ENCODE data around the gene PCNX1.
"Not testable (repeated sequence)": the region's sequence is repeated elsewhere in the genome, so short reads cannot be mapped to it uniquely, and the experiment has no call there.

PCNX1 gene

DNA sequence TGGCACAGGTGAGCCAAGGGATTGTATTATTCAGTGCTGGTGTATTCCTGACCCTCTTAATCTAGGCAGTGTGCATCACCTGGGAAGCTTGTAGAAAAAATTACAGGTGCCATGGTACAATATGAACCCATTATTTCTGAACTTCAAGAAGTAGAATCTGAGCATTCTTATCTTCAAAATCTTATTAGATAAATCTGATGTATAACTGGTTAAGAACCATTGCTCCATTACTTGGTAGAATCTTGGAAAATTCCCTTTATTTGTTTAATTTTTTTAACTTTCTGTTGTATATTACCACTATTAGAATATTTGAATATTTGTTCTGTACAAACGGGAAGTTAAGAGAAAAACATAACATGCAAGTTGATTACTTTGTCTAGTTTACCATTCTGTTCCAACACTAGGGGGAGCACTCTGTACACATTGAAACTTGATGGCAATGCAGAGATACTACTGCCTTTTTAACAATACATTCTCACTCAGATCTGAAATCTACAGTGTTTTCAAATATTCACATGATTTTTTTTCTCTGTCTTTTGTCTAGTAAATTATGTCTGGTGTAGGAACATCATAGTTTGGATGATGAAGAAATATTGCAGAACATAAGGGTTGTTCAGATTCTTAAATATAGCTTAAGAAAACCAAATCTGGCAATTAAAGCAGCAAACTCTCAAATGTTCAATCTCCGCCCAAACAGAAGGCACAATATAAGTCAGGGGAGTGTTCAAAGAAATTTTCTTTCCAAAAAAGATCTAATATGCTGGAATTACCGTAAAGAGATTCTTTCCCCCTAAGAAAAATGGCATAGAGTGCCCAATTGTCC is 196.6 kb downstream of the PCNX1 start:
- DNase-seq, result no peak

DNA sequence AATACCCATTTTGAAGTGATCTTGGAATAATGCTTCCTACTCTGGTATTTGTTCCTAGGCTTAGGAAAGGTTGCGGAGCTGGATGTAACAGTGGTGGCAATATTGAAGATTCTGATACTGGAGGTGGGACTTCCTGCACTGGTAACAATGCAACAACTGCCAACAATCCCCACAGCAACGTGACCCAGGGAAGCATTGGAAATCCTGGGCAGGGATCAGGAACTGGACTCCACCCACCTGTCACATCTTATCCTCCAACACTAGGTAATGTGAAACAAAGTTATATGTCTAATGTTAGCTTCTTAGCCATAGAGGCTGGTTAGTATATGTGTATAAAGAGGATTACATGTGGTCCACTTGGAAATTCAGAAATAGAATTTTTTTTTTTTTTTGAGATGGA is 197.9 kb downstream of the PCNX1 start:
- DNase-seq, result no peak

DNA sequence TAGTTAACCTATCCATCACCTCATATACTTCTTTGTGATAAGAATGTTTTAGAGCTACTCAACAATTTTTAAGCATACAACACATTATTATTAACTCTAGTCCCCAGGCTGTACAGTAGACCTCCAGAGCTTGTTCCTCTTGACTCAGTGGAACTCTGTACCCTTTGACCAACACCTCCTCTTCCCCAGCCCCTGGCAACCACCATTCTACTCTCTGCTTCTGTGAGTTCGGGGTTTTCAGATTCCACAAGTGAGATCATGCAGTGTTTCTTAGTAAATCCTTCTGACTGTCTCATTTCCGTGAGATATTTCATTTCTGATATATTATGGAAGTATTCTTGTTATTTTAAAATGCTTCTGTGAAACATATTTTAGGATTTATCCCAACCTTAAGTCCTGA is 200.7 kb downstream of the PCNX1 start:
- no peak for DNase-seq

DNA sequence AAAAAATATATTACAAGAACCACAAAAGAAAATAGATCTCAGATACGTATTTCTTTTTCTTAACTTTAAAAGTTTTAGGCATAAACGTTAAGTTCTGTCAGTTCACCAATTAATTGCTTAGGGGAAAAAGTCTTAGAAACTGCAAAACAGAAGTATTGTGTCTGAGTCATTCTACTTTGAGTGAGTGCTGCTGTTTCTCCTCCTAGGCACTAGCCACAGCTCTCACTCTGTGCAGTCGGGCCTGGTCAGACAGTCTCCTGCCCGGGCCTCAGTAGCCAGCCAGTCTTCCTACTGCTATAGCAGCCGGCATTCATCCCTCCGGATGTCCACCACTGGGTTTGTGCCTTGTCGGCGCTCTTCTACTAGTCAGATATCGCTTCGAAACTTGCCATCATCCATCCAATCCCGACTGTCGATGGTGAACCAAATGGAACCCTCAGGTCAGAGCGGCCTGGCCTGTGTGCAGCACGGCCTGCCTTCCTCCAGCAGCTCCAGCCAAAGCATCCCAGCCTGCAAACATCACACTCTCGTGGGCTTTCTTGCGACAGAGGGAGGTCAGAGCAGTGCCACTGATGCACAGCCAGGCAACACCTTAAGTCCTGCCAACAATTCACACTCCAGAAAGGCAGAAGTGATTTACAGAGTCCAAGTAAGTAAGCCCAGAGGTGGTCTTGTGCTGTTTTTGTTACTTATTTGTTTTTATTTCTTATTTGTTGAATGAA is 201.3 kb downstream of the PCNX1 start:
- DNase-seq, result no peak

DNA sequence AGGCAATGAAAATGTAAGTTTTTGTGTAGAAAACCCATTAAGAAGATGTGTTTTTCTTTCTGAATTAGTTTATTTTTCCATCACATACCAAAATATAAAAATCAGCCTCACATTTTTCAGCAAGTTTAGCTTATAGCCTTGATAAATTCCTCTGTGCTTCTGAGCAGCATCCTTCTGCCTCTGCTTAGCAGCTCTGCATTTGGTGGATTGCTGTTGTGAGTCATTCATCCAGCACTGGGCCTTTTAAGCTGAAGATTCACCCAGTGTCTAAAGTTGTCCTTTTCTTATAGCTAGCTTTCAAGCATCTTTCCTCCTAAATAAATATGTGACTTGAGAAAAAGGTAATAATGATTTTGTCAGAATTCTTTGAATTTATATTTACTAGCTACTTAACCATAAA is 206.1 kb downstream of the PCNX1 start:
- no peak for DNase-seq

DNA sequence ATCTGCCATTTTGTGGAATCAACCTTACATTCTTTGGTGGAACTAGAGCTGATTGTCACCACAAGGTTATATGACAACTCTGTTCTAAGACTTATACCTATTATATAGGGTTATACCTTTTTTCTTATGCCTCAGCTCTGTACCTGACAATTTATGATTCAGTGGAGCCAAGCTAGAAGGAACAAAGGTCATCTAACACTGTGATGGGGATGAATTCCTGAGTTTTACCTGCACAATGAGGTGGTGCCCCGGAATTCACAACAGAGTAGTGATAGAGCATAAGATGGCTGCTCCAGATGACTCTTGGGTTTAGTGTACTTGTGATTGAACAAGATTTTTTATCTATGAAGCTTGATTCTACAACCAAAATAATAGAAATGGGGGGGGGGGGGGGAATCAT is 207.3 kb downstream of the PCNX1 start:
- DNase-seq, result no peak

DNA sequence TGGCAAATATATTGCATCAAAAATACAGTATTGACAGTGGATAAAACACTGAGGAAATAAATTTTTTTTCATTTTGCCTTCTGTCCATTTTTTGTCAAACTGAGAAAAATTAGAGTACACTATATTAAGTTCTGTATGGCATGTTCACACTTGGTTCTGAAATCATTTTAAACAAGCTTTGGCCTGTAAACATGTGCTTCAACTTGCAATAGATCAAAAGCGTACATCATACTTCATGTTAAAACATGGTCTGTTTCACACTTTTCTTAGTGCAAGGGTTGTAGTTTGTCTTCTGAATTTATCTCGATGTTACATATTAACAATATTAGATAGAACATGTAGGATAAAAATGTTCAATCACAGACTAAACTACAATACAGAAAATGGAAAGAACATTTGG is 208.0 kb downstream of the PCNX1 start:
- DNase-seq, result no peak

DNA sequence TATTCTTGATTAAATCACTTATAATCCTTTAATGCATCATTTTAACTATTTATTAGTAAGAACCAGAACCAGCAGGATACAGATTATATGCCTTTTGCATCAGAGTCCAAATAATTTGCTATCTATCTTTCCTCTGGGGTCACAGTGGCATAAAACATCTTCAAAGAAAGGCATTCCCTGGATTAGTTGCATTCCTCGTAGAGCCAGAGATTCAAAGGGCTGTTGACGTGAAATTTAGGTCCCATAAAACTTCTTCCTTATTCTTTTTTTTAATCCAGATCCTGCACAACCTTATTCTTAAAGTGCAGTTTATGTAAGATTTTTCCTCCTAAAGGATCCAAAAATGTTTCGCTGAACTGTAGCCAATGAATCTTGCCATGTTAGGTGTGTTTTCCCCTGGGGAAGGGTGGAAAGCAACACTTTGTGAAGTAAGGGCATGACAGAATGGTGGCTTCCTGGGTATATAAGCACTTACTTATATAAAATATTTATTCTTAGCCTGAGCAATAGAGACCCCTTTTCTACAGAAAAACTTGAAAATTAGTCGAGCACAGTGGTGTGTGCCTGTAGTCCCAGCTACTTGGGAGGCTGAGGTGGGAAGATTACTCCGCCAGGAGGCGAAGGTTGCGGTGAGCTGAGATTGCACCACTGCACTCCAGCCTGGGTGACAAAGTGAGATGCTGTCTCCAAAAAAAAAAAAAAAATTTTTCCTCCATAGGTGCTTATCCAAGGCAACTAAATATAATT is 208.7 kb downstream of the PCNX1 start:
- DNase-seq, result no peak

DNA sequence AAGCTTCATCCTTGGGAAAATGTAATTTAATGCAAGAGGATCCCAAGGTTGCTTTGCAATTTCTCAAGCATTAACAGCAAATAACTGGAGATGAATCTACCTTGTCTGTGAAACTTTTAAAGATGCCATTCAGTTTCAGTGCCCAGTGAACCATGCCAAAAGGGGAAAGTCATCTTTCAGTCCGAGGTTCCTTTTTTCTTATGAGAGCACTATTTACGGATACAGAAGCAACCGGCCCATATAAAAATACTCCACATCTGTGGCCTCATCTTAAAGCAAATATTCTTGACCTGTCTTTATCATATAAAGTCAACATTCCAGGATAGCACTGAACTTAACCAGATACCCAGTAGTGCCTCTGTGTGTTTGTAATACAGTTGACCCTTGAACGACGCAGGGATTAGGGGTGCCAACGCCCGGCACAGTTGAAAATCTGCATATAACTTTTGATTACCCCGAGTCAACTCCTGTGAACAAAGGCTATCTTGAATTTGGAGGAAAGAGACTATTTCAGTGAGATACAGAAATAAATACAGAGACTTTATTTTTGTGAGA is 209.4 kb downstream of the PCNX1 start:
- no peak for DNase-seq

DNA sequence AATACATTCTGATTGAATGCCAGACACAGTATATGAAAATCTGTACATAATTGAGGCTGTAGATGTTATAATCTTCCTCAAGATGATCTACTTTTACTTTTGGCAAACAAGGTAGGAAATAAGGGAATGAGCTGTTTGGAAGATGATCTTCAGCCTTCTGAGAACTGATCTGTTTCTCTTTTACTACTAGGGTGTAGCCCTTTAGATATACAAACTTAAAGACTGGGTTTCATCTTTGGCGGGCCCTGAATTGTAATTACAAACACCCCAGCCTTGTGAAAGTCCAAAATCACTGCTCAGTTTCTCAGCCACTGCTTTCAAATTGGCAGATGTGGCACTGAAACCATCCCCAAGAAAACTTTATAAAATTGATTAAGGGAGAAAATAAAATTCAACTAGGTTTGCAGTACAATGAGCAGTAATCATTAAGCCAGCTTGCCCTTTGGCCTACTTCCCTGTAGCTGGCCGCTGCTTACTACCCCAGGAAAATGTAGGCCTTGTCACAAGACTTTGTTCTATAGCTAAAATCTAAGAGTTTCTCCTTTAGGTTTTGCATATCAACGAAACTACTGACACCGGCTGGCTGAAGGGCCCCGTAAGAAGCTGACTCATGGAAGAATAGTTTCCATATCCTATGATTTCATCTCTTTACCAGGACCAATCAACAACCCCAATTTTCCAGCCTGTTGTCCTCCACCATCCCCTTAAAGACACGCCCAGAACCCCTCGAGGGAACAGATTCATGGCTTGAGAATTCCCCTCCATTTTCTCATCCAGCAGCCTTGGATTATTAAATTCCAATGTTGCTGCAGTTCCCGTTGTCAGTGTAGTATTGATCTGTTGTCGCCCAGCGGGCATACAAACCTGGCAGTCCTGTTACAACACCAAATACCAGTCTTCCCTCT is 210.8 kb downstream of the PCNX1 start:
- no peak for DNase-seq

DNA sequence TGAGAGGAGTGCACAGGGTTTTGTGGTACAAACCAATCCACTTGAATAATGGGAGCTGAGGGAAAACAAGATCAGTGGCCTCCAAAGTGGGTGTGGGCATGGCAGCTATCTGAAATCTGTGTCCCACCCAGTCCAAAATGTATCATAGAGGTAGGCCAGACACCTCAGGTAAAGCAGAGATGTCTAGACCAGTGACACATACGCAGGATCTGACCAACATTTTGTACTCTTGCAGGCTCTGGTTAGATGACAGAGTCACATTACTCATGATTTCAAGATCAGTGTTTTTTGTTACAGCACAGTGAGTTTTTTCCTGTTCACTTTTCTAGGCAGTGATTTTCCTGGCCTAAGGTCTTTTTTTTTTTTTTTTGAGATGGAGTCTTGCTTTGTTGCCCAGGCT is 211.8 kb downstream of the PCNX1 start:
- DNase-seq, result no peak

DNA sequence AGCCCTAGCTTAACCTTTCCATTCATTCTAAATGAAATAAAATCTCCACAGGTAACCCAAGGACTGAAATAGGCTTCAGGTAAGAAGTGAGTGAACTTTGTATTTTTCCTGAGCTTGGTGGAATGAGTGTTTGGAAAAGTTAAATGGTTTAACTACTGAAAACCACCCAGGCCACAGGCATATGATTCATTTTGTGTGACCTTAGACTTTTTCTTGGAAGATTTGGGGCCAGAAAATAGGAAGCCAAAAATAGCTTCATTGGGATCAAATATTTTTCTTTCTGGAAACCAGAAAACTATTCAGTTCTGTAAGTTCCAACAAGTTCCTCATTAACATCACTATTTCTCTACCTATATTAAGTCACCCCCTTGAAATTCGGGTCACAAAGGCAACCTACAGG is 212.6 kb downstream of the PCNX1 start:
- no peak for DNase-seq

DNA sequence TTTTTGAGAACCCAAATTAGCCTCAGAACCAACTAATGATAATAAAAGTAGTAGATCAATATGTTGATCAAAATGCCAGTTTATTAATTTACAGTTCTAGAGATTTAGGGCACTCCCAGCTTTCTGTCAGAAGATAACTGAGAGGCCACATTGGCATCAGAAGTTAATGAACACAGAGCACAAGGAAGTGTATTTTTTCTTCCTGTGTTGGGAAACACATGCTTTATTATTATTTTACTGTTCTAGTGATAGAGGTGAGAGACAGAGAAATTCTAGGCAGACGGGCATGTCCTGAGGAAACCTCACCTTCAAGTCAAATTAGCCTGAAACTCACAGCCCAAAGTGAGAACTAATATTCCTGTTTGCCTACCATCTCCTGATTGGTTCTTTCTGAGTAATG is 213.7 kb downstream of the PCNX1 start:
- DNase-seq, result no peak

DNA sequence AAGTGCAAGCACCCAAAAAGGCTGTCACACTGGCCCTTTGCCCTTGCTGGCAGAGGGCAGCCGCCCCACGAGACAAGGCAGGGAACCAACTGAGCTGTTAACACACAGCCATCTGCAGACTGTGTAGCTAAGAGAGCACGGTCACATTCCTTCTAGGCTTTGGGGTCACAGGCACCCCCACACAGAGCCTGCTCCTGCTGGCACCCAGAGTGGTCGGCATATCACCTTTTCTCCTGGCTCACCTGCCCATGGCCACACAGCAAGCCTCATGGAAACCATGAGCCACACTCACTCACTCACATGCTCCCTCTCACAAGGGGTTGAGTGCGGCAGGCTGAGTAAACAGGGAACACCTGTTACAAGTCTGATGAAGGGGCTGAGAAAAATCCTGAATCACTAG is 214.5 kb downstream of the PCNX1 start:
- no peak for DNase-seq

DNA sequence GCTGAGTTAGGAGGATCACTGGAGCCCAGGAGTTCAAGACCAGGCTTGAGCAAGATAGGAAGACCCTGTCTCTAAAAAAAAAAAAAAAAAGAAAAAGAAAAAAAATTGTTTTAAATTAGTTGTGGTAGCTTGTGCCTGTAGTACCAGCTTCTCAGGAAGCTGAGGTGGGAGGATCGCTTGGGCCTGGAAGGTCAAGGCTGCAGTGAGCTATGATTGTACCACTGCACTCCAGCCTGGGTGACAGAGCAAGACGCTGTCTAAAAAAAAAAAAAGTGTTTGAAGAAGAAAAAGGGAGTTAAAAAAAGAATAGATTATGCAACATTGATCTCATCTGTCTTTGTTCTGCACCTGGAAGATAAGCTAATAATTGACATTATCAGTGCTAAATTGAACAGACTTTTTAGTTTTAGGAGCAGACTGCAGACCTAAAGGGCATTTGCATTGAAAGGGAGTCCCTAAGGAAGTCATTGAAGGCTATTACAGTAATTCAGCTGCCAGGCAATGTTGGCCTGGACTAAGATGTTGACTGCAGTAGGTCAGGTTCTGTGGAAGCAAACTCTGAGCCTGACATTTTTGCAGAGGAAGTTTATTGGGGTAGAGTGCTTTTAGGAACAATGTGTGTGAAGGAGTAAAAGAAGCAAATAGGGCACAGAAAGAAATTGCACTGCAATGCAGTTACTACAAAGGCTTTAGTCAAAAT is 215.8 kb downstream of the PCNX1 start:
- no peak for DNase-seq

DNA sequence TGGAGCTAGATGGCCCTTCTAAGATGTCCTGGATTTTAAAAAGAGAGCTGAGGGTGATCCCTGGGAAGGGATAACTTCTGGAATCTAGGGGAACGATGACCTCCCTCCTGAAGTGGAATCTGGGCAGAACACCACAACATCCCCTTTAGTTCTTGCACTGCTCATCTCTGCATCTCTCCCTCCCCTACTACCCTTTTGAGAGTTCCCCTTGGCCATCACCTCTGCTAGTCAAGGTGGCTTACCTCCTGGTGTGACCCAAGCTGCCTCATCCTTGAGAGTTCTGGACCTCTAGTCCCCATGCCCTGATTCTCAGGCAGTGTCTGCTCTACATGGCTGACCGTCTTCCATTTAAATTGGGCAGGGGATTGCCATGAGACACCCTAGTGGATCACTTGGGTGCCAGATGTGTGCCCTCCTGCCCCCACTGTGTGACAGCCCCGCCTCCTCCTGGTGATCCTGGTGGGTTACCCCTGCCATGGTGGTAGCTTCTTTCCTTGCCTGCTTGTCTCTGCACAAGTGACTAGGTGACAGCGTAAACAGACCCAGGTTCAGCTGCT is 216.4 kb downstream of the PCNX1 start:
- DNase-seq, result no peak

DNA sequence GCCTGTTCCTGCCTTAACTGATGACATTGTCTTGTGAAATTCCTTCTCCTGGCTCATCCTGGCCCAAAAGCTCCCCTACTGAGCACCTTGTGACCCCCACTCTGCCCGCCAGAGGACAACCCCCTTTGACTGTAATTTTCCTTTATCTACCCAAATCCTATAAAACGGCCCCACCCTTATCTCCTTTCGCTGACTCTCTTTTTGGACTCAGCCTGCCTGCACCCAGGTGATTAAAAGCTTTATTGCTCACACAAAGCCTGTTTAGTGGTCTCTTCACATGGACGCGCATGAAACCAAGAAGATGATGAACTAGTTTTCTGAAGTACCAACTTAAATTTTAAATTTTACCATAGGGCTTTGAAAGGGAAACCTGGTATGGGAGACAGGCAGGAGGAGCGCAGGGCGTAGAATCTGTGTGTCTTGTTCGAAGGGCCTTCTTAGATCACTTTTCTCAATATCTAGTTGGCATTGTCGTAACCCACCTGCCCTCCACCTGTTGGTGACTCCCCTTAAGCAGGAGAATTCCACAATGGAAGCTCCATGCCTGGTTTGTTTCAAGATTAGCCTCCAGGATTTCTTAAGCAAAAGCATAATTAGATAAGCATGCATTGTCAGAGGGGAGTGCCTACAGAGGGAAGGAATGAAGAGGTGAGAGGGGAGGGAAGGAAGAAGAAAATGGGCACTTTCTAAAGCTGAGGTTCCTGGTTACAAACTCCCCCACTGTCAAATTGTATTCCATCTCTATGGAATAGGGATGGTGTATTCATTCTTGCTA is 222.6 kb downstream of the PCNX1 start:
- not testable (repeated sequence) for DNase-seq

DNA sequence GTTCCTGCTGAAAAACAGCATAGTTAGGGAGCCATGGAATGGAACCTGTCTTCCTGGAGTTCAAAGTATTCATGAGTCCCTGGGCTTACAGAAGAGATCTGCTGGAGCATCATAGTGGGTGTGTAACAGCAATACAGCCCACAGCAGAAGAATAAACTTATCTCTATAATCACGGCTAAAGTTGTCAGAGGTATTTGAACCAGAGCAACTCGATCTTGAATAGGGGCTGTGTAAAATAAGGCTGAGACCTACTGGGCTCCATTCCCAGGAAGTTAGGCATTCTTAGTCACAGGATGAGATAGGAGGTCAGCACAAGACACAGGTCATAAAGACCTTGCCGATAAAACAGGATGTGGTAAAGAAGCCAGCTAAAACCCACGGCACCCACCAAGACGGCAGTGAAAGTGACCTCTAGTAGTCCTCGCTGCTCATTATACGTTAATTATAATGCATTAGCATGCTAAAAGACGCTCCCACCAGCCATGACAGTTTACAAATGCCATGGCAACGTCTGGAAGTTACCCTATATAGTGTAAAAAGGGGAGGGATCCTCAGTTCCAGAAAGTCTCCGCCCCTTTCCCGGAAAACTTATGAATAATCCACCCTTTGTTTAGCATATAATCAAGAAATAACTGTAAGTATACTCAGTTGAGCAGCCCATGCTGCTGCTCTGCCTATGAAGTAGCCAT is 223.4 kb downstream of the PCNX1 start:
- DNase-seq, result no peak

DNA sequence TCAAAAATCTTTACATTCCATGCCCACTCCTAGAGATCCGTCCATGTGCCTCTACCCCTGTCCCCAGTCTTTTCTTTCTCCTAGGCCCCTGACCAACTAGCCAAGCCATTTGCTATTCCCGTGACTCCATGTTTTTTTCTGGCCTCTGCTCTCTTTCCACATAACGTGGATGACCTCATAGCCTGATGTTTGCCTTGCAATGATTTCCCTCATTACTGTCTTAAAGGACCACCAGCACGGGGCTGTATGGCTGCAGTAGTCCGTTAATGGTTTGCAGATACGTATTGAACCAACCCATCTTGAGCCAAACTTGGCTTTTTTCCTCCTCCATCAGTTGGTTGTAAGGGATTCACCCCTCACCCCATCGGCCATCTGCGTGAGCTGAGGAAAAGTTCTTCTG is 226.0 kb downstream of the PCNX1 start:
- no peak for DNase-seq

DNA sequence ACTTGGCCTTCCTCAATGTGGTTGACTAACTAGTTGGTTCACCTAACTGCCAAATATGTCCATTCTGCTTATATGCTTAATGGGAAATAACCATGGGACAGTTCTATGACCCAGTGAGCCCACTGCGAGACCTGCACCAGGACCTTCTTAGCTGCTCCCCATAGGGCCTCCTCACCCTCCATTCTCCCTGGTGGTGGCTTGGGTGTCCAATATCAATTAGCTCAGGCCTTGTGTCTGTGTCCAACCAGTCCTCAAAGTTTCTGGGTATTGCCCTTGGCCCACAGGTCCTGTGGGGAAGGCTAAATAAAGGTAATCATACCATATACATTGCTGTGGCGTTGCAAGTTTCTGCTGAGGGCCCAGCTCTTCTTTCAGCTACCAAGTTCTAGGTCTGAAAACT is 228.2 kb downstream of the PCNX1 start:
- DNase-seq, result no peak
